Measurements from ENCODE around the gene LTBP3.
"Not testable (repeated sequence)": the region's sequence is repeated elsewhere in the genome, so short reads cannot be mapped to it uniquely, and the experiment has no call there.

The LTBP3 gene

DNA sequence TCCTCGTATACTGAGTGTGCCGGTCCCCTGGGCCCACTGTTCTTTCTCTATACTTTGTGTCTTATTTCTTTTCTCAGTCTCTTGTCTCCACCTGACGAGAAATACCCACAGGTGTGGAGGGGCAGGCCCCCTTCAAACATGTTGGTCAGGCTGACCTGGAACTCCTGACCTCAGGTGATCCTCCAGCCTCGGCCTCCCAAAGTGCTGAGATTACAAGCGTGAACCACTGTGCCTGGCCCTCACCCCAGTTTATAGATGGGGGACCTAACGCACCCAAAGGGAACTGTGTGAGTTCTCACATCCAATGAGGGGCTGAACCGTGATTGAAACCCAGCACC, 34.6 kb downstream of the LTBP3 start:
- not testable (repeated sequence) for H3K27me3 ChIP-seq (ENCODE audit: insufficient read depth, insufficient read length)

DNA sequence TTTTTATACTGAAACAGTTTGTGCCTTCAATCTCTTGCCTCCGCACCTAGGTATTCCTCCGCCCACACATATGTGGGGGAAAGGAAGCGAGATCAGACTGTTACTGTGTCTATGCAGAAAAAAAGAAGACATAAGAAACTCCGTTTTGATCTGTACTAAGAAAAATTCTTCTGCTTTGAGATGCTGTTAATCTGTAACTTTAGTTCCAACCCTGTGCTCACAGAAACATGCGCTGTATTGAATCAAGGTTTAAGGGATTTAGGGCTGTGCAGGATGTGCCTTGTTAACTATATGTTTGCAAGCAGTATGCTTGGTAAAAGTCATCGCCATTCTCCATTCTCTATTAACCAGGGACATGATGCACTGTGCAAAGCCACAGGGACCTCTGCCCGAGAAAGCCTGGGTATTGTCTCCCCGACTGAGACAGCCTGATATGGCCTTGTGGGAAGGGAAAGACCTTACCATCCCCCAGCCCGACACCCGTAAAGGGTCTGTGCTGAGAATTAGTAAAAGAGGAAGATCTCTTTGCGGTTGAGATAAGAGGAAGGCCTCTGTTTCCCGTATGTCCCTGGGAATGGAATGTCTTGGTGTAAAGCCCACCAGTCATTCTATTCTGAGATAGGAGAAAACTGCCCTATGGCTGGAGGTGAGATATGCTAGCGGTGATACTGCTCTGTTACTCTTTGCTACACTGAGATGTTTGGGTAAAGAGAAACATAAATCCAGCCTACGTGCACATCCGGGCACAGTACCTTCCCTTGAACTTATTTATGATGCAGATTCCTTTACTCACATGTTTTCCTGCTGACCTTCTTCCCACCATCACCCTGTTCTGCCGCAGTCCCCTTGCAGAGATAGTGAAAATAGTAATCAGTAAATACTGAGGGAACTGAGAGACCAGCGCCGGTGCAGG, 35.2 kb downstream of the LTBP3 start:
- DNase-seq (ENCODE audit: low read depth, low spot score); H3K4me3 ChIP-seq (ENCODE audit: insufficient read length, low read depth); H3K27me3 ChIP-seq (ENCODE audit: insufficient read depth, insufficient read length); H3K9me3 ChIP-seq (ENCODE audit: insufficient read depth, low read length); H3K9ac ChIP-seq (ENCODE audit: insufficient read length, low read depth): not testable (repeated sequence)
- Histone ChIP-seq H3K36me3 (ENCODE audit: insufficient read depth, insufficient read length, low read length) (peaks cover 24% of the 10 kb centered on the region), H3K4me1 (ENCODE audit: insufficient read depth, insufficient read length) (peaks cover 20% of the 10 kb centered on the region)

More for the DNA sequence above, 34.6 kb downstream of the LTBP3 start:
- not testable (repeated sequence) for H3K4me3 ChIP-seq (ENCODE audit: insufficient read length, low read depth); H3K9me3 ChIP-seq (ENCODE audit: insufficient read depth, low read length); DNase-seq (ENCODE audit: low read depth, low spot score); H3K9ac ChIP-seq (ENCODE audit: insufficient read length, low read depth)
- Histone ChIP-seq H3K36me3 (ENCODE audit: insufficient read depth, insufficient read length, low read length) (peaks cover 24% of the 10 kb centered on the region), H3K4me1 (ENCODE audit: insufficient read depth, insufficient read length) (peaks cover 20% of the 10 kb centered on the region)
- peak; percentile 40 for TF ChIP-seq ZNF274 (IDR thresholded peaks at IDR 0.05; ENCODE audit: low read depth, low read length)

DNA sequence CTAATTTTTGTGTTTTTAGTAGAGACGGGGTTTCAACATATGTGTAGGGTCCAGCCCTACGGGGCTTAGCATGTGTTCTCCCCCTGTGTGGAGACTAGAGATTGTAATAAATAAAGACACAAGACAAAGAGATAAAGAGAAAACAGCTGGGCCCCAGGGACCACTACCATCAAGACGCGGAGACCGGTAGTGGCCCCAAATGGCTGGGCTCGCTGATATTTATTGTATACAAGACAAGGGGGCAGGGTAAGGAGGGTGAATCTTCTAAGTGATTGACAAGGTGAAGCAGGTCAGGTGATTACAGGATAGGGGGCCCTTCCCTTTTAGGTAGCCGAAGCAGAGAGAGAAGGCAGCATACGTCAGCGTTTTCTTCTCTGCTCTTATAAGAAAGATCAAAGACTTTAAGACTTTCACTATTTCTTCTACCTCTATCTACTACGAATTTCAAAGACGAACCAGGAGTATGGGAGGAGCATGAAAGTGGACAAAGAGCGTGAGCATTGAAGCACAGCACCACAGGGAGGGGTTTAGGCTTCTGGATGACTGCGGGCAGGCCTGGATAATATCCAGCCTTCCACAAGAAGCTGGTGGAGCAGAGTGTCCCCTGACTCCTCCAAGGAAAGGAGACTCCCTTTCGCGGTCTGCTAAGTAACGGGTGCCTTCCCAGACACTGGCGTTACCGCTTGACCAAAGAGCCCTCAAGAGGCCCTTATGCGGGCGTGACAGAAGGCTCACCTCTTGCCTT, 36.2 kb downstream of the LTBP3 start:
- H3K4me3 ChIP-seq (ENCODE audit: insufficient read length, low read depth); H3K9ac ChIP-seq (ENCODE audit: insufficient read length, low read depth); H3K27me3 ChIP-seq (ENCODE audit: insufficient read depth, insufficient read length); DNase-seq (ENCODE audit: low read depth, low spot score); H3K9me3 ChIP-seq (ENCODE audit: insufficient read depth, low read length): not testable (repeated sequence)
- H3K4me1 ChIP-seq (ENCODE audit: insufficient read depth, insufficient read length) = peaks cover 17% of the 10 kb centered on the region
- peaks cover 16% of the 10 kb centered on the region for H3K36me3 ChIP-seq (ENCODE audit: insufficient read depth, insufficient read length, low read length)

DNA sequence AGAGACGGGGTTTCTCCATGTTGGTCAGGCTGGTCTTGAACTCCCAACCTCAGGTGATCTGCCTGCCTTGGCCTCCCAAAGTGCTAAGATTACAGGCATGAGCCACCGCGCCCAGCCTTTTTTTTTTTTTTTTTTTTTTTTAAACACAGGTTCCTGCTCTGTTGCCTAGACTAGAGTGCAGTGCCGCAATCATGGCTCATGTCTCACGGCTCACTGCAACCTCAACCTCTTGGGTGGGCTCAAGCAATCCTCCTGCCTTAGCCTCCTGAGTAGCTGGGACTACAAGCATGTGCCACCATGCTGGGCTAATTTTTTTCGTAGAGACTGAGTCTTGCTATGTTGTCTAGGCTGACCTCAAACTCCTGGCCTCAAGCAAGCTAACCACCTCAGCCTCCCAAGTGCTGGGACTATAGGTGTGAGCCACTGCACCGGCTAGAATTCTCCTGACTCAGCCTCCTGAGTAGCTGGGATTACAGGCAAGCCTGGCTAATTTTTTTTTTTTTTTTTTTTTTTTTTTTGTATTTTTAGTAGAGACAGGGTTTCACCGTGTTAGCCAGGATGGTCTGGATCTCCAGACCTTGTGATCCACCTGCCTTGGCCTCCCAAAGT, 39.1 kb downstream of the LTBP3 start:
- H3K9ac ChIP-seq (ENCODE audit: insufficient read length, low read depth) = peak overlapping the region; percentile 56
- not testable (repeated sequence) for H3K4me3 ChIP-seq (ENCODE audit: insufficient read length, low read depth); H3K36me3 ChIP-seq (ENCODE audit: insufficient read depth, insufficient read length, low read length); H3K4me1 ChIP-seq (ENCODE audit: insufficient read depth, insufficient read length); H3K9me3 ChIP-seq (ENCODE audit: insufficient read depth, low read length); DNase-seq (ENCODE audit: low read depth, low spot score); H3K27me3 ChIP-seq (ENCODE audit: insufficient read depth, insufficient read length)

DNA sequence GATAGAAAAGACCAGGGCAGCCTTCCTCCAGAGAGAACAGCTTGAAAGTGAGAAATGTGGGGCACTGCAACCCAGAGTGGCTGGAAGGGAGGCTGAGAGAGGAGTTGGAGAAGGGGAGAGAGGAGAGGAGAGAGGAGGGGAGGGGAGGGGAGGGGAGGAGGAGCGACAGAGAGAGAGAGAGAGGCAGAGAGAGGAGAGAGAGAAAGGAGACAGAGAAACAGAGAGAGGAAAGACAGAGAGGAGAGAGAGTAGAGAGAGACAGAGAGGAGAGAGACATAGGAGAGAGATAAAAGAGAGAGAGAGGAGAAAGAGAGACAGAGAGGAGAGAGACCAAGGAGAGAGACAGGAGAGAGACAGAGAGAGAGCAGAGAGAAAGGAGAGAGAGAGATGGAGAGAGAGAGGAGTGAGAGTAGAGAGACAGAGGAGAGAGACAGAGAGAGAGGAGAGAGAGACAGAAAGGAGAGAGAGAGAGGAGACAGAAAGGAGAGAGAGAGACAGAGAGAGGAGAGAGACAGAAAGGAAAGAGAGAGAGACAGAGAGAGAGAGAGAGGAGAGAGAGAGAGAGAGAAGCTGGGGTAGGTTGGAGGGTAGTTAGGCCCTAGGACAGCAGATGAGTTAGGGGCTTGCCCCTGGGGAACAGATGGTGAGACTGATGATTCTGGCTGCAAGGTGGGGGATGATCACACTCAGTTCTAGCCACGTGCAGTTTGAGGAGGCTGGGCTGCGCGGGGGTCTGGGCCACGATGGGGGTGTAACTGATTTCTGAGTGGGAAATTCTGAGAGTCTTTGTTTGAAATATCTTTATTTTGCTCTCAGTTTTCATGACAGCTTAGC, 41.8 kb downstream of the LTBP3 start:
- no peak for TF ChIP-seq ZNF274 (IDR thresholded peaks at IDR 0.05; ENCODE audit: low read depth, low read length)
- no peak for TF ChIP-seq SUZ12 (IDR thresholded peaks at IDR 0.05; ENCODE audit: extremely low read depth, insufficient read depth, insufficient read length)
- Histone ChIP-seq H3K4me1 (ENCODE audit: insufficient read depth, insufficient read length) (no peaks in the 10 kb centered on the region), H3K36me3 (ENCODE audit: insufficient read depth, insufficient read length, low read length) (no peaks in the 10 kb centered on the region), H3K9ac (ENCODE audit: insufficient read length, low read depth) (no peak overlapping the region), H3K4me3 (ENCODE audit: insufficient read length, low read depth) (no peak overlapping the region), H3K27me3 (ENCODE audit: insufficient read depth, insufficient read length) (no peaks in the 10 kb centered on the region), H3K9me3 (ENCODE audit: insufficient read depth, low read length) (no peaks in the 10 kb centered on the region)
- no peak for DNase-seq (ENCODE audit: low read depth, low spot score)

DNA sequence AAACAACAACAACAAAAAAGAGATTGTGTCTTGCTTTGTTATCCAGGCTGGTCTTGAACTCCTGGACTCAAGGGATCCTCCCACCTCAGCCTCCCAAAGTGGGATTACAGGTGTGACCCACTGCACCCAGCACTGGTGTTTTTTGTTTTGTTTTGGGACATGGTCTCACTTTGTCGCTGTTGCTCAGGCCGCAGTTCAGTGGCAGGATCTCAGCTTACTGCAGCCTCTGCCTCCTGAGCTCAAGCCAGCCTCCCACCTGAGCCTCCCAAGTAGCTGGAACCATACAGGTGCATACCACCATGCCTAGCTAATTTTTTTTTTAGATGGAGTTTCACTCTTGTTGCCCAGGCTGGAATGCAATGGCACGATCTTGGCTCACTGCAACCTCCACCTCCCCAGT, 45.8 kb downstream of the LTBP3 start:
- not testable (repeated sequence) for H3K9ac ChIP-seq (ENCODE audit: insufficient read length, low read depth); H3K9me3 ChIP-seq (ENCODE audit: insufficient read depth, low read length); H3K4me3 ChIP-seq (ENCODE audit: insufficient read length, low read depth); H3K27me3 ChIP-seq (ENCODE audit: insufficient read depth, insufficient read length); DNase-seq (ENCODE audit: low read depth, low spot score); H3K4me1 ChIP-seq (ENCODE audit: insufficient read depth, insufficient read length); H3K36me3 ChIP-seq (ENCODE audit: insufficient read depth, insufficient read length, low read length)

DNA sequence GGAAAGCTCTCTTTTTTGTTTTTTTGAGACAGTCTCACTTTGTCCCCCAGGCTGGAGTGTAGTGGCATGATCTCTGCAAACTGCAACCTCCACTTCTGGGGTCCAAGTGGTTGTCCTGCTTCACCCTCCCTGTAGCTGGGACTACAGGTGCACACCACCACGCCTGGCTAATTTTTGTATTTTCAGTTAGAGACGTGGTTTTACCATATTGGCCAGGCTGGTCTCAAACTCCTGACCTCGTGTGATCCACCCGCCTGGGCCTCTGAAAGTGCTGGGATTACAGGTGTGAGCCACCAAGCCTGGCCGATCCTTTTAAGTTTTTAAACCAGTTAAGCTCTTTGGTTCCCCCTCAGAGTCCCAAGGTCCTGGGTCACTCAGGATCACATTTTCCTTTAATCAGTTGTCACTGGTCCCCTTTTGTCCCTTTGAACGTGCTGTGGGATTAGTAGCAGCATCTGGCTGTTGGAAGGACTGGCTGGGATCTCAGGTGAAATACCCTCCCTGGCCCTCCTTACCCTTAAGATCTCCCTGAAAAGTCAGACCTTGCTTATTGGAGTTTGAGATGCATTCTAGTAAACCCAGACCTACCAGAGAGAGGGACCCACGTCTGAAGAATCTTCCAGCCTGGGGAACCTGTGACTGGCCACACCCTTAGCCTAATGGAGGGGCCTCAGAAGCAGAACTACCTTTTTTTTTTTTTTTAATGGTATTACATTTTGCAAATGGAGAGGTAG, 51.2 kb downstream of the LTBP3 start:
- TF ChIP-seq SUZ12 (IDR thresholded peaks at IDR 0.05; ENCODE audit: extremely low read depth, insufficient read depth, insufficient read length) (no peak), ZNF274 (IDR thresholded peaks at IDR 0.05; ENCODE audit: low read depth, low read length) (no peak), YY1 (IDR thresholded peaks at IDR 0.05; ENCODE audit: insufficient read depth, insufficient read length) (no peak)
- DNase-seq (ENCODE audit: low read depth, low spot score) = no peak
- Histone ChIP-seq H3K9ac (ENCODE audit: insufficient read length, low read depth) (no peak overlapping the region), H3K4me3 (ENCODE audit: insufficient read length, low read depth) (no peak overlapping the region), H3K9me3 (ENCODE audit: insufficient read depth, low read length) (no peaks in the 10 kb centered on the region), H3K27me3 (ENCODE audit: insufficient read depth, insufficient read length) (no peaks in the 10 kb centered on the region), H3K36me3 (ENCODE audit: insufficient read depth, insufficient read length, low read length) (peaks cover 43% of the 10 kb centered on the region), H3K4me1 (ENCODE audit: insufficient read depth, insufficient read length) (no peaks in the 10 kb centered on the region)

Data from NT2/D1 (cell line).